ENCODE data around the gene GLT1D1. TPM values are rescaled to one million over a fixed set of nuclear protein-coding genes. Genes with fewer than 3 reads are reported as not detected.

GLT1D1 gene
- total RNA-seq: not detected in 2 replicates

GRCh38 chr12:128852885-128853599 is at the start of gene GLT1D1:
TSS of gene GLT1D1 (plus strand) at chr12:128853478. CDS start at chr12:128853582, 104 bp downstream.

DNA sequence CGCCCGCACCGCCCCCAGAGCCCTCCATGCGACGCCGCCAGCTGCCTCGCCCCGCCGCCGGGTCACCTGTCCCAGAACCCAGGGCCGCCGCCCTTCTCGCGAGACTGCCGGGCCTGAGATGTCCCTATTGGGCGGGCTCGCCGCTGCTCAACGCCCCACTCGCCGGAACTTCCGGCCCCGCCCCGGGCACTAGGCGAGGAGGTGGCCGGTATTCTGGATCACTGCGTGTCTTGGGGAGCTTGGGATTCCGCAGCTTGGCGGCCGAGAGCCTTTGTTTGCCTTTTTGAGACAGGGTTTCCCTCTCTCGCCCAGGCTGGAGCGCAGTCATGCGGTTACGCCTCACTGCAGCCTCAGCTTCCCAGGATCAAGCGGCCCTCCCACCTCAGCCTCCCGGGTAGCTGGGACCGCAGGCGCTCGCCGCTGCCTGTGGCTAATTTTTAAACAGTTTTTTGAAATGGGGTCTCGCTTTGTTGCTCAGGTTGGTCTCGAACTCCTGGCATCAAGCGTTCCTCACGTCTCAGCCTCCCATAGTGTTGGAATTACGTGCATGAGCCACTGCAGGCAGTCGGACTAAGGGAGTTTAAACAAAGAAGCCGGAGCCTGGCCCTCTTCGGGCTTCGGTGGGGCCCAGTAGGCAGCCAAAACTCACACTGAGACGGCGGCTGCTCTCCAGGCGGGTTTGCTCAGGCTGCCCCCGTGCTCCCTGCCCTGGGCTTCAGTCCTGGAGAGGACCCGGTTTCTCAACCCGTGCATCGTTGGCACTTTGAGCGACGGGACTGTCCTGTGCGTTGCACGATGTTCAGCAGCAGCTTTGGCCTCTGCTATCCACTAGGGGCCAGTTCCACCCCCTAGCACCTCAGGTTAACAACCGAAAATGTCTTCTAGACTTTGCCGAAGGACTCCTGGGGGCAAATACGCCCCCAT is 29.1 kb upstream of the GLT1D1 start, which contains the start of gene SLC15A4:
SLC15A4 (minus strand) TSS at position 43 of the 924 bp plus-strand sequence; CDS start at position 28, 15 bp downstream.

Other genes with a start within 250 kb of the GLT1D1 start
- gene SLC15A4, start 29.5 kb upstream of the GLT1D1 start, total RNA-seq: 68.7 and 90.0 TPM in 2 replicates